ENCODE data around the gene ZMIZ2.
"Not testable (repeated sequence)": the region's sequence is repeated elsewhere in the genome, so short reads cannot be mapped to it uniquely, and the experiment has no call there.

Gene ZMIZ2, protein sequence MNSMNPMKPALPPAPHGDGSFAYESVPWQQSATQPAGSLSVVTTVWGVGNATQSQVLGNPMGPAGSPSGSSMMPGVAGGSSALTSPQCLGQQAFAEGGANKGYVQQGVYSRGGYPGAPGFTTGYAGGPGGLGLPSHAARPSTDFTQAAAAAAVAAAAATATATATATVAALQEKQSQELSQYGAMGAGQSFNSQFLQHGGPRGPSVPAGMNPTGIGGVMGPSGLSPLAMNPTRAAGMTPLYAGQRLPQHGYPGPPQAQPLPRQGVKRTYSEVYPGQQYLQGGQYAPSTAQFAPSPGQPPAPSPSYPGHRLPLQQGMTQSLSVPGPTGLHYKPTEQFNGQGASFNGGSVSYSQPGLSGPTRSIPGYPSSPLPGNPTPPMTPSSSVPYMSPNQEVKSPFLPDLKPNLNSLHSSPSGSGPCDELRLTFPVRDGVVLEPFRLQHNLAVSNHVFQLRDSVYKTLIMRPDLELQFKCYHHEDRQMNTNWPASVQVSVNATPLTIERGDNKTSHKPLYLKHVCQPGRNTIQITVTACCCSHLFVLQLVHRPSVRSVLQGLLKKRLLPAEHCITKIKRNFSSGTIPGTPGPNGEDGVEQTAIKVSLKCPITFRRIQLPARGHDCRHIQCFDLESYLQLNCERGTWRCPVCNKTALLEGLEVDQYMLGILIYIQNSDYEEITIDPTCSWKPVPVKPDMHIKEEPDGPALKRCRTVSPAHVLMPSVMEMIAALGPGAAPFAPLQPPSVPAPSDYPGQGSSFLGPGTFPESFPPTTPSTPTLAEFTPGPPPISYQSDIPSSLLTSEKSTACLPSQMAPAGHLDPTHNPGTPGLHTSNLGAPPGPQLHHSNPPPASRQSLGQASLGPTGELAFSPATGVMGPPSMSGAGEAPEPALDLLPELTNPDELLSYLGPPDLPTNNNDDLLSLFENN

GRCh38 chr7:44748045-44748947 lies at the start of gene ZMIZ2:
TSS of gene ZMIZ2 (plus strand) at chr7:44748847. CDS start at chr7:44756250, 7,403 bp downstream.
- DNase-seq = peak; percentile 90 to 92

GRCh38 chr7:44699598-44699997 lies 49.0 kb upstream of the ZMIZ2 start:
- DNase-seq = not testable (repeated sequence)

DNA sequence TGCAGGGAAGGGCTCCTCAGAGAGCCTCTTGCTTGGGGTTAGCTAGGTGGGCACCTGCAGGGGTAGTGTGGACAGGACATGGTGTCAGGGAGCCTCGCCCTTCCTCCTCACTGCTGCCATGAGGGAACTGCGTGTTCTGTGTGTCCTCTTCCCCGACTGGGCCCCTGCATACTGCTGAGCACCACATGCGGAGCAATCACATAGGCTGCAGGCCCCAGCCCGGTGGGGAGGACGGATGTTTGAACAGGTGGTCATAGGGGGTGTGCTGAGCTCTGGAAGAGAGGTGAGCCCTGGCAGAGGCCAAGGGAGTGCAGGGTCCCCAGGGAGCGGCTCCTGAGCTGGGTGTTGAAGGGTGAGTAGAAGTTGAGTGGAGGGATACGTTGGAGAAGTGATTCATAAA lies 48.3 kb upstream of the ZMIZ2 start:
- no peak for DNase-seq

DNA sequence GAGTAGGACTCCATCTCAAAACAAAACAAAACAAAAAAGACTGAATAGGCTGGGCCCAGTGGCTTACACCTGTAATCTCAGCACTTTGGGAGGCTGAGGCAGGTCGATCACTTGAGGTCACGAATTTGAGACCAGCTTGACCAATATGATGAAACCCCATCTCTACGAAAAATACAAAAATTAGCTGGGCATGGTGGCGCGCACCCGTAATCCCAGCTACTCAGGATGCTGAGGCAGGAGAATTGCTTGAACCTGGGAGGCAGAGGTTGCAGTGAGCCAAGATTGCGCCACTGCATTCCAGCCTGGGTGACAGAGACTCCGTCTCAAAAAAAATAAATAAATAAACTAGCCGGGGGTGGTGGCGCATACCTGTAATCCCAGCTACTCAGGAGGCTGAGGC lies 45.3 kb upstream of the ZMIZ2 start:
- not testable (repeated sequence) for DNase-seq

- no peak for DNase-seq
These were observed 44.7 kb upstream of the ZMIZ2 start for GRCh38 chr7:44703921-44704320.

DNA sequence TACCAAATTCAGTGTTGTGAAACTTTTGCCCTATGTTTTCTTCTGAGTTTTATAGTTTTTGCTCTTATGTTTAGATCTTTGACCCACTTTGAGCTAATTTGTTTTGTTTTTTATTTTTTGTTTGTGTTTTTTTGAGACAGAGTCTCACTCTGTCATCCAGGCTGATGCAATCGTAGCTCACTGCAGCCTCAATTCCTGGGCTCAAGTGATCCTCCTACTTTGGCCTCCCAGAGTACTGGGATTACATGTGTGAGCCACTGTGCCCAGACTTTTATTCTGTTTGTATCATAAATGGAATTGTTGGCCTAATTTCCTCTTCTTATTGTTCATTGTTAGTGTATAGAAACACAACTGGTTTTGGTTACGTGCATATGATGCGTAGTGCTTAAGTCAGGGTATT lies 43.2 kb upstream of the ZMIZ2 start:
- no peak for DNase-seq

DNA sequence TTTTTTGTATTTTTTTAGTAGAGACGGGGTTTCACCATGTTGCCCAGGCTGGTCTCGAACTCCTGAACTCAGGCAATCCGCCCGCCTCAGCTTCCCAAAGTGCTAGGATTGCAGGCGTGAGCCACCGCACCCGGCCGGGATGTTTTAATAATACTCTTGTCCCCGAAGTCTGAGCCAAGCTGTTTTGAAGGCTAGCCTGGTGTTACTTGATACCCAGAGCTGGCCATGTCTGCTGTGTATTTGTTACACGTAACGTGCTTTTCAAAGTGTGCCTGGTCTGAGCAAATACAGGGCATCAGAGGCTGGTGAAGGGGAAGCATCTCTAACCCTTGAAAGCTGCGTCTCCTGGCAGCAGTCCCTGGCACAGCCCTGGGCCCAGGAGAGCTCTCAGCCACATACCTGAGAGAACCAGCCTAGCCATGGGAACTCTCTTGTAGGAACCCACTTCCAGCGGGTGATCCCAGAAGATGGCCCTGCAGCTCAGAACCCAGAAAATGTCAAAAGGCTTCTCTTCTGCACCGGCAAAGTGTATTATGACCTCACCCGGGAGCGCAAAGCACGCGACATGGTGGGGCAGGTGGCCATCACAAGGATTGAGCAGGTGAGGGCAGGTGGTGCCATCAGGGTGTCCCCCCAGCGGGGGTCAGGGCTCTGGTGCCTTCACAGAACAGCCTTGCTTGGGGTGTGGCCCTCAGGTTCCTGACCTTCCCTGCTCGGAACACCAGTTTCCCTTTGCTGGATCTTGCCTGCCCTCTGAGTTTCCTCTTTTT lies 41.7 kb upstream of the ZMIZ2 start:
- DNase-seq = no peak

DNA sequence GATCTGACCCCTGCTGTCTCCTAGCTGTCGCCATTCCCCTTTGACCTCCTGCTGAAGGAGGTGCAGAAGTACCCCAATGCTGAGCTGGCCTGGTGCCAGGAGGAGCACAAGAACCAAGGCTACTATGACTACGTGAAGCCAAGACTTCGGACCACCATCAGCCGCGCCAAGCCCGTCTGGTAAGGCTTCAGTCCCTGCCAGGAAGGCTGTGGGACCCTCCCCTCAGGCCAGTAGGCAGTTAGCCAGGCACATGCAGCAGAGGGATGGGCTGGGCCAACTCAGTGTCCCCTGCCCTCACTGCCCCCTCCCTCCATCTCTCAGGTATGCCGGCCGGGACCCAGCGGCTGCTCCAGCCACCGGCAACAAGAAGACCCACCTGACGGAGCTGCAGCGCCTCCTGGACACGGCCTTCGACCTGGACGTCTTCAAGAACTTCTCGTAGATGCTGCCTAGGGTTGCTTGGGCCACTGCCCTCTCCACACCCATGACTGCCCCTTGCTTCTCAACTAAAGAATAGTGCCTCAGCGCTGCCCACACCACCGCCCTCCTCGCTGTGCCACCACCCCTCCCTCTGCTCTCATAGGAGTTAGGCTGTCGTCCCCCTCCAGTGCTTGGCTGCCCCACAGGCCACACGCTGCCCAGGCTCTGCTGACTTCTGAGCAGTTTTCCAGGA lies 41.0 kb upstream of the ZMIZ2 start:
- DNase-seq = no peak

DNA sequence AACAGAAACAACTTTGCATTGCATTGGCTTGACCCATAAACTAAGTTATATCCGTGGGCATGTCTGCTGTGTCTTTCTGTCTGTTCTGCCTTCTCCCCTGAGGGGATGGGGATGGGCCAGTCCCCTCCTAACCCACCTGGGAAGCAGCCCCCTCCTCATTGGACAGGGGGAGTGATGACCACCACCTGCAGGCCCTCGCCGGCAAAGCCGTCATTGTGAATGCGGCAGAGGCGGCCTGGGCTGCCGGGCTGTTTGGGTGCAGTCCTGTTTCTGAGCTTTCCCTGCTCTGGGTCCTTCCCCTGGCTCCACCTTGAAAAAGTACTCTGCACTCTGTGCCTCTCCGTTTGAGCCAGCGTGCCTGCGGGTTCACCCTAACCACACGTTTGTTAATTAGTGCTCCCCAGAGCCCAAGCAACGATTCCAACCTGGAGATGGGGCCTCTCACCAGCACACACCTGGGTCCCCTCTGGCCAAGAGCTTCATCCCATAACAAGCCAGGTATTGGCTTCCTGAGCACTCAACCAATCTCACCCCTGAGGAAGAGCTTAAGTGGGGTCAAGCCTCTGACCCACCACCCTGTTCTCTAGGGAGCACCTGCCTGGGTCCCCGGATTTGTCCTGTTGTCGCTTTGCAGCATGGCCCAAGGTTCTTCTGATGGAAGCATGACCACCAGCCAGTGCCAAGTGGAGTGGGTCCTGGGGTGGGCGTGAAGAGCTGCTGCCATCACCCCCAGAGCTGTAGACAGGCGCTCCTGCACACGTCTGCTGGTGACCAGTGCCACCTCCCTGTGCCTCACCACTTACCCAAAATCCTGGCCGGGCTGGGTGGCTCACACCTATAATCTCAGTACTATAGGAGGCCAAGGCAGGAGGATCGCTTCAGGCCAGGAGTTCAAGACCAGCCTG lies 39.4 kb upstream of the ZMIZ2 start:
- DNase-seq = no peak

DNA sequence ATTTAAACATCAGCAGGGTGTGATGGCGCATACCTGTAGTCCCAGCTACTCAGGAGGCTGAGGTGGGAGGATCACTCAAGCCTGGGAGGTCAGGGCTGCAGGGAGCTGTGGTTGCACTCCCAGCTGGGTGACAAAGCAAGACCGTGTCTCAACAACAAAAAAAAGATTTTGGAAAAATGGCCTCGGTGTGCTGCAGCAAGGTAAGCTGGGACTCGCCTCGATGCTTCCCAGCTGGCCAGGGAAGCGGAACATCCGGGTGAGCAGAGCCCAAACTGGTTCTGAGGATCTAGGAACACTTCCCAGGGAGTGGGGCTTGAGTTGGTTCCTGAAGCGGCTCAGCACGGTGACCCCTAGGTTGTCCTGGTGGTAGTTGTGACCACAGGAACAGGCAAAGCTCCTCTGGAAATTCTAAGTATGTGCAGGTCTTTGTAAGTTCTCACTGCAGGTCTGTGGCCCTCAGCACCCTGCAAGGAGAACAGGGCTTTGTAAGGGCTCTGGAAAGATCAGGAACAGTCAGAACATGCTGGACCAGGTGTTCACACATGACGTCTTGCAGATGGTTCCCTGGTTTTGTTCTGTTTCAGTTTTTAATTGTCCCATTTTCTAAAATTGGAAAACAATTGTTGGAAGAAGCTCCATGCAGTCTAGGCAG lies 38.6 kb upstream of the ZMIZ2 start:
- DNase-seq = no peak

GRCh38 chr7:44711528-44711927 lies 37.1 kb upstream of the ZMIZ2 start:
- no peak for DNase-seq

DNA sequence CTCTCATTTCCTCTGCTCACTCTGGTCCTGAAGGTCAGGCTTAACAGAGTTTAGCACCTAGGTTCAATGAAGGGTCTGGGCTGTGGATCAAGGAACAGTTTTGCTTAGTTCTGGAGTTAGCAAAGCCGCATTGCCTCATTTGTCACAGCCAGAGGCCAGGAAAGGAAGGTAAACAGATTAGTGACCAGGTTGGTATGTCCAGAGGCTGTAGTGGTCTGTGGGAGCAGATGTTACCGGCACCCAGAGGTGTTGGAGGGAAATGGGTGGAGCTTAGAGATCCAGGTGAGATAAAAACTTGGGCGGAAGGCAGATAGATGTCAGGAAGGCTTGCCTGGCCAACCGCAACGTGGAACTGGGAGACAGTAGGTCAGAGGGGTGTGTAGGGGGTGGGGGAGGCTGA lies 36.6 kb upstream of the ZMIZ2 start:
- DNase-seq = no peak

GRCh38 chr7:44713141-44713540 lies 35.5 kb upstream of the ZMIZ2 start:
- no peak for DNase-seq

- no peak for DNase-seq
These were observed 34.8 kb upstream of the ZMIZ2 start for GRCh38 chr7:44713680-44714335.

- no peak for DNase-seq
These were observed 32.4 kb upstream of the ZMIZ2 start for GRCh38 chr7:44716205-44716604.

- no peak for DNase-seq
These were observed 28.3 kb upstream of the ZMIZ2 start for GRCh38 chr7:44720301-44720700.

DNA sequence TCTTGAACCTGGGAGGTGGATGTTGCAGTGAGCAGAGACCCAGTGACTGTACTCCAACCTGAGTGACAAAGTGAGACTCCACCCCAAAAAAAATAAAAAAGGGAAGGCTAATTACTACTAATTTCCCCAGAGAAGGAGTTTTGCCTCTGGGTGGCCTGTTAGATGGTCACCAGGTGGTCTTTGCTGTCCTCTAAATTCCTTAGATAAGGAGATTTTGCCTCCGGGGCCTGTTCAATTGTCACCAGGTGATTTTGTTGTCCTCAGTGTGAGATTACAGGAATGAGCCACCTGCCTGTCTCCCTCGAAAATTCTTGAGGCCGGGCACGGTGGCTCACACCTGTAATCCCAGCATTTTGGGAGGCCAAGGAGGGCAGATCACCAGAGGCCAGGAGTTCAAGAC lies 24.4 kb upstream of the ZMIZ2 start:
- no peak for DNase-seq

DNA sequence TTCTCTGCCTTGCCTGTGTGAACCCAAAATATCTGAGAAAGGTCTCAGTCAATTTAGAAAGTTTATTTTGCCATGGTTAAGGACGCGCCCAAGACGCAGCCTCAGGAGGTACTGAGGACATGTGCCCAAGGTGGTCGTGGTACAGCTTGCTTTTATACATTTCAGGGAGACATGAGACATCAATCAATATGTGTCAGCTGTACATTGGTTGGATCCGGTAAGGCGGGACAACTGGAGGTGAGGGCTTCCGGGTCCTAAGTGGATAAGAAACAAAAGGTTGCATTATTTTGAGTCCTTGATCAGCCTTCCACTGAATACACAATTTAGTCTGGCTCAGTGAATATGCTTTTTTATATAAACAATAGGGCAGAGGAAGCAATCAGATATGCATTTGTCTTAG lies 22.4 kb upstream of the ZMIZ2 start:
- DNase-seq = not testable (repeated sequence)
